ENCODE results near the gene NUS1. TPM values are rescaled to one million over a fixed set of nuclear protein-coding genes. Genes with fewer than 3 reads are reported as not detected.

The NUS1 gene
- total and polyA plus RNA-seq, 2 of the 13 experiments (the other 11 are each of a cell fraction or from before 2014, with no cell fraction given), result 18.3 to 18.6 TPM

DNA sequence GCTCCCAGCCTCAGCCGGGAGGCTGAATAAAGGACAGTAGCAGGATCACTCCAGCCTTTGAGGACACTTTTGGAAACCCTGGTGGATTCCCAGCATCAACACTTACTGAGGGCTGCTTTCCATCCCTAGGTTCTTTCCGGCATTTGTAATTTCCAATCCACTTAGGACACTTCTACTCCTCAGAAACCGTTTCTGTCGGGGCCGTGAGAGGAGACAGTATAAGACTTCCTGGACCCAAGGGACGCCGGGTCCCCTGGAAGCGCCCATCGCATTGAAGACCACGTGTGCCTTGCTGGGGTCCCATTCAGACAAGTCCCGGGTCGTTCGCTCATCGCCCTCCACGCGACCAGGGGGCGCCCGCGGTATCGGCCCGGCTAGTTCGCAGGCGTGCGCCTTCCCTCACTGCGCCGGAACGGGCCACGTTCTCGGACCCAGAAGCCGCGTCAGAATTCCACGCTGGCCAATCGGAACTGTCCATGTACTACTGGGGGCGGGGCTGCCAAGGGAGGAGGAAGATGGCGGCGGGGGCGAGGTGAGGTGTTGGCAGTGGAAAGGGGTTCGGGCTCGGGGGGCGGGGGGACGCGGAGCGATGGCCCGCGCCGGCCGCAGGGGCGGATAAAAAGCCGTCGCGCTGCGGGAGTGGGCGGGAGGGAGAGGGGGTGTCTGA is at the start of gene NUS1 (continued):
- TF ChIP-seq, protein P1, sequence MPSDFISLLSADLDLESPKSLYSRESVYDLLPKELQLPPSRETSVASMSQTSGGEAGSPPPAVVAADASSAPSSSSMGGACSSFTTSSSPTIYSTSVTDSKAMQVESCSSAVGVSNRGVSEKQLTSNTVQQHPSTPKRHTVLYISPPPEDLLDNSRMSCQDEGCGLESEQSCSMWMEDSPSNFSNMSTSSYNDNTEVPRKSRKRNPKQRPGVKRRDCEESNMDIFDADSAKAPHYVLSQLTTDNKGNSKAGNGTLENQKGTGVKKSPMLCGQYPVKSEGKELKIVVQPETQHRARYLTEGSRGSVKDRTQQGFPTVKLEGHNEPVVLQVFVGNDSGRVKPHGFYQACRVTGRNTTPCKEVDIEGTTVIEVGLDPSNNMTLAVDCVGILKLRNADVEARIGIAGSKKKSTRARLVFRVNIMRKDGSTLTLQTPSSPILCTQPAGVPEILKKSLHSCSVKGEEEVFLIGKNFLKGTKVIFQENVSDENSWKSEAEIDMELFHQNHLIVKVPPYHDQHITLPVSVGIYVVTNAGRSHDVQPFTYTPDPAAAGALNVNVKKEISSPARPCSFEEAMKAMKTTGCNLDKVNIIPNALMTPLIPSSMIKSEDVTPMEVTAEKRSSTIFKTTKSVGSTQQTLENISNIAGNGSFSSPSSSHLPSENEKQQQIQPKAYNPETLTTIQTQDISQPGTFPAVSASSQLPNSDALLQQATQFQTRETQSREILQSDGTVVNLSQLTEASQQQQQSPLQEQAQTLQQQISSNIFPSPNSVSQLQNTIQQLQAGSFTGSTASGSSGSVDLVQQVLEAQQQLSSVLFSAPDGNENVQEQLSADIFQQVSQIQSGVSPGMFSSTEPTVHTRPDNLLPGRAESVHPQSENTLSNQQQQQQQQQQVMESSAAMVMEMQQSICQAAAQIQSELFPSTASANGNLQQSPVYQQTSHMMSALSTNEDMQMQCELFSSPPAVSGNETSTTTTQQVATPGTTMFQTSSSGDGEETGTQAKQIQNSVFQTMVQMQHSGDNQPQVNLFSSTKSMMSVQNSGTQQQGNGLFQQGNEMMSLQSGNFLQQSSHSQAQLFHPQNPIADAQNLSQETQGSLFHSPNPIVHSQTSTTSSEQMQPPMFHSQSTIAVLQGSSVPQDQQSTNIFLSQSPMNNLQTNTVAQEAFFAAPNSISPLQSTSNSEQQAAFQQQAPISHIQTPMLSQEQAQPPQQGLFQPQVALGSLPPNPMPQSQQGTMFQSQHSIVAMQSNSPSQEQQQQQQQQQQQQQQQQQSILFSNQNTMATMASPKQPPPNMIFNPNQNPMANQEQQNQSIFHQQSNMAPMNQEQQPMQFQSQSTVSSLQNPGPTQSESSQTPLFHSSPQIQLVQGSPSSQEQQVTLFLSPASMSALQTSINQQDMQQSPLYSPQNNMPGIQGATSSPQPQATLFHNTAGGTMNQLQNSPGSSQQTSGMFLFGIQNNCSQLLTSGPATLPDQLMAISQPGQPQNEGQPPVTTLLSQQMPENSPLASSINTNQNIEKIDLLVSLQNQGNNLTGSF (CRISPR knock-in tag; IDR thresholded peaks at IDR 0.05), result no peak
- TF ChIP-seq TARDBP (CRISPR knock-in tag; IDR thresholded peaks at IDR 0.05), result peak; percentile 99
- TF ChIP-seq RAD51 (IDR thresholded peaks at IDR 0.05; ENCODE audit: borderline replicate concordance), result peak; percentile 49; the same call in 1 of the 2 replicates
- no peak; the same call in 1 of the 2 replicates for TF ChIP-seq NR2F2 (IDR thresholded peaks at IDR 0.05; ENCODE audit: borderline replicate concordance, low read depth)
- TF ChIP-seq ZNF329 (CRISPR knock-in tag; IDR thresholded peaks at IDR 0.05; ENCODE audit: low read depth), result 0 out of 2 replicates have a peak, but pooled peaks have one; percentile 69
- no peak for TF ChIP-seq RBM22 (optimal IDR thresholded peaks at IDR 0.05; ENCODE audit: low read length)
- TF ChIP-seq ZNF775 (CRISPR knock-in tag; IDR thresholded peaks at IDR 0.05; ENCODE audit: borderline replicate concordance), result no peak
- peak; percentile 92 for TF ChIP-seq RFXAP (CRISPR knock-in tag; IDR thresholded peaks at IDR 0.05; ENCODE audit: borderline replicate concordance)
- TF ChIP-seq NFE2L1 (CRISPR knock-in tag; IDR thresholded peaks at IDR 0.05; ENCODE audit: borderline replicate concordance), result no peak
- peak; percentile 20 for TF ChIP-seq HNRNPK (IDR thresholded peaks at IDR 0.05; ENCODE audit: low read depth, low read length, poor library complexity, severe bottlenecking)
- TF ChIP-seq, protein P2, sequence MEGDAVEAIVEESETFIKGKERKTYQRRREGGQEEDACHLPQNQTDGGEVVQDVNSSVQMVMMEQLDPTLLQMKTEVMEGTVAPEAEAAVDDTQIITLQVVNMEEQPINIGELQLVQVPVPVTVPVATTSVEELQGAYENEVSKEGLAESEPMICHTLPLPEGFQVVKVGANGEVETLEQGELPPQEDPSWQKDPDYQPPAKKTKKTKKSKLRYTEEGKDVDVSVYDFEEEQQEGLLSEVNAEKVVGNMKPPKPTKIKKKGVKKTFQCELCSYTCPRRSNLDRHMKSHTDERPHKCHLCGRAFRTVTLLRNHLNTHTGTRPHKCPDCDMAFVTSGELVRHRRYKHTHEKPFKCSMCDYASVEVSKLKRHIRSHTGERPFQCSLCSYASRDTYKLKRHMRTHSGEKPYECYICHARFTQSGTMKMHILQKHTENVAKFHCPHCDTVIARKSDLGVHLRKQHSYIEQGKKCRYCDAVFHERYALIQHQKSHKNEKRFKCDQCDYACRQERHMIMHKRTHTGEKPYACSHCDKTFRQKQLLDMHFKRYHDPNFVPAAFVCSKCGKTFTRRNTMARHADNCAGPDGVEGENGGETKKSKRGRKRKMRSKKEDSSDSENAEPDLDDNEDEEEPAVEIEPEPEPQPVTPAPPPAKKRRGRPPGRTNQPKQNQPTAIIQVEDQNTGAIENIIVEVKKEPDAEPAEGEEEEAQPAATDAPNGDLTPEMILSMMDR (CRISPR knock-in tag; IDR thresholded peaks at IDR 0.05), result peak; percentile 100
- TF ChIP-seq, protein P3, sequence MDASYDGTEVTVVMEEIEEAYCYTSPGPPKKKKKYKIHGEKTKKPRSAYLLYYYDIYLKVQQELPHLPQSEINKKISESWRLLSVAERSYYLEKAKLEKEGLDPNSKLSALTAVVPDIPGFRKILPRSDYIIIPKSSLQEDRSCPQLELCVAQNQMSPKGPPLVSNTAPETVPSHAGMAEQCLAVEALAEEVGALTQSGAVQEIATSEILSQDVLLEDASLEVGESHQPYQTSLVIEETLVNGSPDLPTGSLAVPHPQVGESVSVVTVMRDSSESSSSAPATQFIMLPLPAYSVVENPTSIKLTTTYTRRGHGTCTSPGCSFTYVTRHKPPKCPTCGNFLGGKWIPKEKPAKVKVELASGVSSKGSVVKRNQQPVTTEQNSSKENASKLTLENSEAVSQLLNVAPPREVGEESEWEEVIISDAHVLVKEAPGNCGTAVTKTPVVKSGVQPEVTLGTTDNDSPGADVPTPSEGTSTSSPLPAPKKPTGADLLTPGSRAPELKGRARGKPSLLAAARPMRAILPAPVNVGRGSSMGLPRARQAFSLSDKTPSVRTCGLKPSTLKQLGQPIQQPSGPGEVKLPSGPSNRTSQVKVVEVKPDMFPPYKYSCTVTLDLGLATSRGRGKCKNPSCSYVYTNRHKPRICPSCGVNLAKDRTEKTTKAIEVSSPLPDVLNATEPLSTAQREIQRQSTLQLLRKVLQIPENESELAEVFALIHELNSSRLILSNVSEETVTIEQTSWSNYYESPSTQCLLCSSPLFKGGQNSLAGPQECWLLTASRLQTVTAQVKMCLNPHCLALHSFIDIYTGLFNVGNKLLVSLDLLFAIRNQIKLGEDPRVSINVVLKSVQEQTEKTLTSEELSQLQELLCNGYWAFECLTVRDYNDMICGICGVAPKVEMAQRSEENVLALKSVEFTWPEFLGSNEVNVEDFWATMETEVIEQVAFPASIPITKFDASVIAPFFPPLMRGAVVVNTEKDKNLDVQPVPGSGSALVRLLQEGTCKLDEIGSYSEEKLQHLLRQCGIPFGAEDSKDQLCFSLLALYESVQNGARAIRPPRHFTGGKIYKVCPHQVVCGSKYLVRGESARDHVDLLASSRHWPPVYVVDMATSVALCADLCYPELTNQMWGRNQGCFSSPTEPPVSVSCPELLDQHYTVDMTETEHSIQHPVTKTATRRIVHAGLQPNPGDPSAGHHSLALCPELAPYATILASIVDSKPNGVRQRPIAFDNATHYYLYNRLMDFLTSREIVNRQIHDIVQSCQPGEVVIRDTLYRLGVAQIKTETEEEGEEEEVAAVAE (CRISPR knock-in tag; IDR thresholded peaks at IDR 0.05; ENCODE audit: borderline replicate concordance), result peak; percentile 96
- TF ChIP-seq, protein P4, sequence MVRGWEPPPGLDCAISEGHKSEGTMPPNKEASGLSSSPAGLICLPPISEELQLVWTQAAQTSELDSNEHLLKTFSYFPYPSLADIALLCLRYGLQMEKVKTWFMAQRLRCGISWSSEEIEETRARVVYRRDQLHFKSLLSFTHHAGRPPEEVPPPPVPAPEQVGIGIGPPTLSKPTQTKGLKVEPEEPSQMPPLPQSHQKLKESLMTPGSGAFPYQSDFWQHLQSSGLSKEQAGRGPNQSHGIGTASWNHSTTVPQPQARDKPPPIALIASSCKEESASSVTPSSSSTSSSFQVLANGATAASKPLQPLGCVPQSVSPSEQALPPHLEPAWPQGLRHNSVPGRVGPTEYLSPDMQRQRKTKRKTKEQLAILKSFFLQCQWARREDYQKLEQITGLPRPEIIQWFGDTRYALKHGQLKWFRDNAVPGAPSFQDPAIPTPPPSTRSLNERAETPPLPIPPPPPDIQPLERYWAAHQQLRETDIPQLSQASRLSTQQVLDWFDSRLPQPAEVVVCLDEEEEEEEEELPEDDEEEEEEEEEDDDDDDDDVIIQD (CRISPR knock-in tag; IDR thresholded peaks at IDR 0.05; ENCODE audit: low read depth), result peak; percentile 98
- peak; percentile 58; the same call in 1 of the 2 replicates for TF ChIP-seq TAF1 (CRISPR knock-in tag; IDR thresholded peaks at IDR 0.05)
- no peak for TF ChIP-seq RBAK (CRISPR knock-in tag; IDR thresholded peaks at IDR 0.05)
- no peak for TF ChIP-seq ZNF253 (CRISPR knock-in tag; IDR thresholded peaks at IDR 0.05; ENCODE audit: borderline replicate concordance)

All from HepG2 (cell line).